ENCODE data around the gene CCDC18. TPM values are rescaled to one million over a fixed set of nuclear protein-coding genes. Genes with fewer than 3 reads are reported as not detected.

CCDC18 gene
- polyA plus RNA-seq (2011; rRNA removed): 3.0 and 4.3 TPM in 2 replicates
- 3.4 and 5.7 TPM in 2 replicates for polyA minus RNA-seq (2011; rRNA and poly(A)+ RNA removed)

- CTCF ChIA-PET: interaction anchor here (0.6 kb wide), 1 partner anchor 158 kb away, joined by 4 read pairs; no protein-coding TSS in a partner anchor
- H3K27me3 ChIP-seq (ENCODE audit: control insufficient read depth, insufficient read depth, low read length): no peaks in the 10 kb centered on the region
- POLR2A ChIA-PET: no interaction called here
- no peak for TF ChIP-seq CTCF (IDR thresholded peaks at IDR 0.05; ENCODE audit: low read depth, low read length)
- DNase-seq (ENCODE audit: low read depth, low spot score): no peak
- H3K4me3 ChIP-seq (ENCODE audit: low read depth, low read length): peak within 1 kb of the TSS; percentile 98
- H3K9me3 ChIP-seq (ENCODE audit: control insufficient read depth, insufficient read depth, low read length): no peaks in the 10 kb centered on the region; the same call in 1 of the 2 replicates
- H3K27ac ChIP-seq (ENCODE audit: low read depth, low read length): peak within 1 kb of the TSS; percentile 100
Observed at GRCh38 chr1:93180723-93181613, at the start of gene CCDC18. CCDC18 (plus strand) TSS chr1:93180724; CDS start chr1:93183362, 2,638 bp downstream.

GRCh38 chr1:93132638-93133037 lies 47.9 kb upstream of the CCDC18 start:
- DNase-seq (ENCODE audit: low read depth, low spot score): no peak
- Histone ChIP-seq H3K27me3 (ENCODE audit: control insufficient read depth, insufficient read depth, low read length) (no peaks in the 10 kb centered on the region), H3K4me3 (ENCODE audit: low read depth, low read length) (no peak overlapping the region), H3K27ac (ENCODE audit: low read depth, low read length) (no peak overlapping the region), H3K9me3 (ENCODE audit: control insufficient read depth, insufficient read depth, low read length) (no peaks in the 10 kb centered on the region)
- POLR2A ChIA-PET: no interaction called here
- CTCF ChIA-PET: no interaction called here
- TF ChIP-seq CTCF (IDR thresholded peaks at IDR 0.05; ENCODE audit: low read depth, low read length): no peak

GRCh38 chr1:93136445-93136844 lies 44.1 kb upstream of the CCDC18 start:
- Histone ChIP-seq H3K27ac (ENCODE audit: low read depth, low read length) (no peak overlapping the region), H3K9me3 (ENCODE audit: control insufficient read depth, insufficient read depth, low read length) (no peaks in the 10 kb centered on the region), H3K4me3 (ENCODE audit: low read depth, low read length) (no peak overlapping the region), H3K27me3 (ENCODE audit: control insufficient read depth, insufficient read depth, low read length) (no peaks in the 10 kb centered on the region)
- TF ChIP-seq CTCF (IDR thresholded peaks at IDR 0.05; ENCODE audit: low read depth, low read length): no peak
- ChIA-PET POLR2A (no interaction called here), CTCF (no interaction called here)
- no peak for DNase-seq (ENCODE audit: low read depth, low spot score)

- Histone ChIP-seq H3K27me3 (ENCODE audit: control insufficient read depth, insufficient read depth, low read length) (no peaks in the 10 kb centered on the region), H3K4me3 (ENCODE audit: low read depth, low read length) (no peak overlapping the region), H3K27ac (ENCODE audit: low read depth, low read length) (no peak overlapping the region), H3K9me3 (ENCODE audit: control insufficient read depth, insufficient read depth, low read length) (no peaks in the 10 kb centered on the region)
- ChIA-PET CTCF (interaction anchor here (2.0 kb wide), 1 partner anchor 58 kb away, joined by 5 read pairs; no protein-coding TSS in a partner anchor), POLR2A (no interaction called here)
- no peak for DNase-seq (ENCODE audit: low read depth, low spot score)
- TF ChIP-seq CTCF (IDR thresholded peaks at IDR 0.05; ENCODE audit: low read depth, low read length): no peak
Observed at GRCh38 chr1:93137604-93138292, 42.8 kb upstream of the CCDC18 start.

All from AG04450 (cell line).